Muscle of leg (tissue), 11 donors: ENCODE results near the gene S1PR5. TPM values are rescaled to one million over a fixed set of nuclear protein-coding genes. Genes with fewer than 3 reads are reported as not detected.

ENCODE experiments used
- DNase-seq: peaks from one replicate; pipeline ENCODE4 v3.0.0; 2013
- H3K27ac ChIP-seq: one replicate; pipeline ENCODE4 v1.5.1; 2013; ENCODE audit warnings: mild to moderate bottlenecking, low read length, control low read depth
- H3K27me3 ChIP-seq: one replicate; pipeline ENCODE4 v1.6.1; 2013; ENCODE audit warnings: low read length; ENCODE audit not compliant: control insufficient read depth, insufficient read depth
- H3K36me3 ChIP-seq: one replicate; pipeline ENCODE4 v1.6.1; 2013; ENCODE audit warnings: low read length; ENCODE audit not compliant: control insufficient read depth, insufficient read depth
- H3K4me1 ChIP-seq: one replicate; pipeline ENCODE4 v1.6.1; 2013; ENCODE audit warnings: low read length; ENCODE audit not compliant: control insufficient read depth, insufficient read depth
- H3K4me3 ChIP-seq: one replicate; pipeline ENCODE4 v1.5.1; 2013; ENCODE audit warnings: low read length, control low read depth
- H3K9me3 ChIP-seq: replicated peaks from 2 replicates; pipeline ENCODE4 v1.6.1; 2013; ENCODE audit warnings: low read depth, low read length; ENCODE audit not compliant: control insufficient read depth
- WGBS: methylation state at CpG from one replicate; pipeline ENCODE4 v1.1.5; 2013; ENCODE audit warnings: missing lambda C conversion rate; ENCODE audit not compliant: insufficient coverage; 5-methylcytosine and 5-hydroxymethylcytosine counted together
- polyA plus RNA-seq, 8 donors: library from polyadenylated mRNA; unstranded; fragments of 120-200 nt; gene quantifications; one replicate each; pipeline versions ENCODE4 v1.2.1 to v1.2.3, GENCODE V29; 2013; ENCODE audit warnings: inconsistent platforms in 1 of 8, low replicate concordance in 1 of 8; ENCODE audit not compliant: insufficient read length in 8 of 8, insufficient read depth in 1 of 8
- total RNA-seq: library from RNA; stranded (reverse); fragments of 120-200 nt; gene quantifications from one replicate; pipeline ENCODE4 v1.2.4, GENCODE V29; 2013

The S1PR5 gene
- total and polyA plus RNA-seq, 9 donors: 0.67 to 2.2 (median 1.1) TPM

- peaks cover 25% of the 10 kb centered on the region for H3K36me3 ChIP-seq
- peak overlapping the region; percentile 95 for H3K27ac ChIP-seq
- no peaks in the 10 kb centered on the region for H3K27me3 ChIP-seq
- peaks cover 6% of the 10 kb centered on the region for H3K4me1 ChIP-seq
- no peaks in the 10 kb centered on the region for H3K9me3 ChIP-seq
- DNase-seq: peak; percentile 97
- peak overlapping the region; percentile 98 for H3K4me3 ChIP-seq
- under 1% methylated on average over 65 of the region's 65 CpGs for whole genome bisulfite sequencing
Observed at GRCh38 chr19:10502524-10503001, 14.7 kb downstream of the S1PR5 start.

- peak; percentile 71 for DNase-seq
- Histone ChIP-seq H3K9me3 (no peaks in the 10 kb centered on the region), H3K36me3 (peaks cover 30% of the 10 kb centered on the region), H3K4me3 (peak overlapping the region; percentile 98), H3K4me1 (peaks cover 6% of the 10 kb centered on the region), H3K27ac (peak overlapping the region; percentile 95), H3K27me3 (no peaks in the 10 kb centered on the region)
- WGBS: 2% methylated on average over 35 of the region's 35 CpGs
Observed at GRCh38 chr19:10501971-10502523, 15.2 kb downstream of the S1PR5 start.

- H3K36me3 ChIP-seq: peaks cover 43% of the 10 kb centered on the region
- DNase-seq: no peak
- peaks cover 6% of the 10 kb centered on the region for H3K4me1 ChIP-seq
- WGBS: 92% methylated on average over 2 of the region's 2 CpGs
- no peaks in the 10 kb centered on the region for H3K27me3 ChIP-seq
- no peaks in the 10 kb centered on the region for H3K9me3 ChIP-seq
- H3K4me3 ChIP-seq: no peak overlapping the region
- no peak overlapping the region for H3K27ac ChIP-seq
Observed at GRCh38 chr19:10500247-10500592, 17.0 kb downstream of the S1PR5 start.

GRCh38 chr19:10499550-10500246 is 17.5 kb downstream of the S1PR5 start:
- WGBS: 93% methylated on average over 18 of the region's 24 CpGs
- Histone ChIP-seq H3K27me3 (no peaks in the 10 kb centered on the region), H3K4me1 (peaks cover 6% of the 10 kb centered on the region), H3K9me3 (no peaks in the 10 kb centered on the region), H3K4me3 (no peak overlapping the region), H3K27ac (no peak overlapping the region), H3K36me3 (peaks cover 48% of the 10 kb centered on the region)
- no peak for DNase-seq

GRCh38 chr19:10497371-10497770 is 19.9 kb downstream of the S1PR5 start:
- Histone ChIP-seq H3K27me3 (no peaks in the 10 kb centered on the region), H3K36me3 (peaks cover 55% of the 10 kb centered on the region), H3K9me3 (no peaks in the 10 kb centered on the region), H3K4me3 (no peak overlapping the region), H3K4me1 (peaks cover 6% of the 10 kb centered on the region), H3K27ac (no peak overlapping the region)
- no peak for DNase-seq
- WGBS: 100% methylated on average over 3 of the region's 4 CpGs

- Histone ChIP-seq H3K4me3 (no peak overlapping the region), H3K9me3 (no peaks in the 10 kb centered on the region), H3K27me3 (no peaks in the 10 kb centered on the region), H3K4me1 (no peaks in the 10 kb centered on the region), H3K27ac (no peak overlapping the region), H3K36me3 (peaks cover 69% of the 10 kb centered on the region)
- no peak for DNase-seq
- 97% methylated on average over 42 of the region's 43 CpGs for WGBS
Observed at GRCh38 chr19:10491472-10492047, 25.7 kb downstream of the S1PR5 start.

- Histone ChIP-seq H3K9me3 (no peaks in the 10 kb centered on the region), H3K27ac (no peak overlapping the region), H3K4me3 (no peak overlapping the region), H3K4me1 (no peaks in the 10 kb centered on the region), H3K27me3 (no peaks in the 10 kb centered on the region), H3K36me3 (peaks cover 66% of the 10 kb centered on the region)
- no peak for DNase-seq
- WGBS: 97% methylated on average over 7 of the region's 13 CpGs
Observed at GRCh38 chr19:10486551-10486950, 30.7 kb downstream of the S1PR5 start.

- WGBS: 2% methylated on average over 31 of the region's 36 CpGs
- H3K36me3 ChIP-seq: peaks cover under 1% of the 10 kb centered on the region
Observed at GRCh38 chr19:10478903-10479384, 38.3 kb downstream of the S1PR5 start.

GRCh38 chr19:10478476-10478875 is 38.8 kb downstream of the S1PR5 start:
- Histone ChIP-seq H3K4me3 (no peak overlapping the region), H3K9me3 (no peaks in the 10 kb centered on the region), H3K4me1 (peaks cover 11% of the 10 kb centered on the region), H3K27me3 (no peaks in the 10 kb centered on the region), H3K36me3 (no peaks in the 10 kb centered on the region), H3K27ac (no peak overlapping the region)
- peak; percentile 24 for DNase-seq
- WGBS: no CpG with 5 or more reads among the region's 5 CpGs

More at GRCh38 chr19:10478903-10479384, 38.3 kb downstream of the S1PR5 start:
- H3K4me3 ChIP-seq: peak overlapping the region; percentile 35
- H3K27me3 ChIP-seq: no peaks in the 10 kb centered on the region
- H3K27ac ChIP-seq: no peak overlapping the region
- H3K9me3 ChIP-seq: no peaks in the 10 kb centered on the region
- peaks cover 11% of the 10 kb centered on the region for H3K4me1 ChIP-seq
- DNase-seq: peak; percentile 97

GRCh38 chr19:10474962-10475451 is 42.2 kb downstream of the S1PR5 start:
- WGBS: 78% methylated on average over 4 of the region's 6 CpGs
- no peak overlapping the region for H3K27ac ChIP-seq
- no peak for DNase-seq
- H3K4me1 ChIP-seq: peaks cover 11% of the 10 kb centered on the region
- no peaks in the 10 kb centered on the region for H3K27me3 ChIP-seq
- H3K4me3 ChIP-seq: no peak overlapping the region
- H3K9me3 ChIP-seq: no peaks in the 10 kb centered on the region
- no peaks in the 10 kb centered on the region for H3K36me3 ChIP-seq
